ENCODE data around the gene HK3. TPM values are rescaled to one million over a fixed set of nuclear protein-coding genes. Genes with fewer than 3 reads are reported as not detected.

Gene HK3
- total and polyA plus RNA-seq, 2 of the 8 experiments (the other 6 are each of a cell fraction or from before 2014, with no cell fraction given) = not detected

- ChIA-PET POLR2A (ENCODE audit: partially characterized antibody) (interaction anchor here (2.4 kb wide), 1 partner anchor 14 kb away, joined by 10 read pairs; no protein-coding TSS in a partner anchor), CTCF (ENCODE audit: partially characterized antibody) (interaction anchor here (0.7 to 3.7 kb wide), 6 partner anchors 30 to 269 kb away, joined by 3 to 13 read pairs (median 3); no protein-coding TSS in a partner anchor)
- 95% methylated on average over 11 of the region's 18 CpGs; no CpG with 5 or more reads in 1 of the 2 experiments for WGBS, 2 experiments (ENCODE audit: extremely low coverage in 1 of 2, insufficient coverage in 1 of 2, insufficient read length in 1 of 2, insufficient replicate concordance in 2 of 2, low coverage in 1 of 2, low lambda C conversion rate in 2 of 2, missing lambda C conversion rate in 1 of 2)
- Histone ChIP-seq H3K23ac (ENCODE audit: insufficient read length) (no peak overlapping the region), H3K4ac (replicated peaks; ENCODE audit: insufficient read length, low read depth, low read length) (peak overlapping the region; percentile 78), H2BK15ac (ENCODE audit: low read length) (no peak overlapping the region), H3K23me2 (ENCODE audit: low read depth, low read length) (no peaks in the 10 kb centered on the region), H3K56ac (replicated peaks; ENCODE audit: insufficient read length, low read depth, low read length) (no peak overlapping the region), H3K4me3 (ENCODE audit: extremely low read depth in 1 of 4, insufficient read depth in 2 of 4, low read depth in 3 of 4, low read length in 4 of 4) (no peak overlapping the region), H2BK5ac (ENCODE audit: low read depth, low read length) (no peak overlapping the region), H4K8ac (ENCODE audit: extremely low read depth, insufficient read depth, low read length) (no peak overlapping the region), H3K79me2 (ENCODE audit: control insufficient read depth in 1 of 2, insufficient read depth in 2 of 2, low read length in 2 of 2) (no peaks in the 10 kb centered on the region), H2BK12ac (ENCODE audit: low read depth, low read length) (no peak overlapping the region), H2BK20ac (ENCODE audit: low read length) (no peak overlapping the region), H3K27me3 (replicated peaks in 1 of 4; ENCODE audit: control insufficient read depth in 3 of 4, extremely low read depth in 1 of 4, insufficient read depth in 3 of 4, low read length in 3 of 4) (no peaks in the 10 kb centered on the region), H3K14ac (ENCODE audit: insufficient read length) (no peak overlapping the region), H2AK5ac (ENCODE audit: low read depth, low read length) (no peak overlapping the region), H3K9ac (replicated peaks in 1 of 4; ENCODE audit: extremely low read depth in 1 of 4, low read depth in 3 of 4, low read length in 3 of 4) (no peak overlapping the region), H4K5ac (ENCODE audit: insufficient read length, low read depth, low read length) (no peak overlapping the region), H2BK120ac (replicated peaks; ENCODE audit: low read depth, low read length) (no peak overlapping the region), H3K4me1 (replicated peaks in 1 of 4; ENCODE audit: control insufficient read depth in 3 of 4, insufficient read depth in 4 of 4, low read length in 3 of 4) (peaks cover 0 to 10% (median 6%) of the 10 kb centered on the region in 4 experiments; a peak in 4 of 7 replicates), H2AFZ (ENCODE audit: low read length) (no peak overlapping the region), H4K20me1 (replicated peaks in 1 of 2; ENCODE audit: control insufficient read depth in 1 of 2, insufficient read depth in 2 of 2, low read length in 2 of 2) (peaks cover 0 to 9% of the 10 kb centered on the region in 2 experiments), H3K79me1 (ENCODE audit: low read depth, low read length) (no peaks in the 10 kb centered on the region), H3K9me3 (ENCODE audit: insufficient read depth in 2 of 2, low read depth in 1 of 2, low read length in 1 of 2) (no peaks in the 10 kb centered on the region), H4K91ac (replicated peaks; ENCODE audit: insufficient read length, low read length) (no peak overlapping the region), H3K27ac (ENCODE audit: low read depth, low read length) (no peak overlapping the region), H3K36me3 (ENCODE audit: control insufficient read depth in 2 of 4, insufficient read depth in 4 of 4, low read length in 3 of 4) (no peaks in the 10 kb centered on the region), H3K18ac (ENCODE audit: extremely low read depth, low read length) (no peak overlapping the region), H3K4me2 (ENCODE audit: insufficient read depth in 1 of 2, low read depth in 2 of 2, low read length in 2 of 2) (no peak overlapping the region)
- no peak for TF ChIP-seq ZNF274 (IDR thresholded peaks at IDR 0.05; ENCODE audit: borderline replicate concordance, extremely low read depth, low read length)
- DNase-seq (ENCODE audit: low read depth in 1 of 2, low spot score in 2 of 2) = no peak
- no peak for FAIRE-seq
Measured at GRCh38 chr5:176847148-176847547, 52.0 kb downstream of the HK3 start.

All from H1 (cell line).